Hepatocyte (in vitro differentiated cells): ENCODE measurements around the gene CXCR1. TPM values are rescaled to one million over a fixed set of nuclear protein-coding genes. Genes with fewer than 3 reads are reported as not detected.

Experiments used
- DNase-seq: peaks from one replicate; pipeline ENCODE4 v3.0.0-alpha.2; 2016; ENCODE audit warnings: low spot score
- H2AFZ ChIP-seq: fragments of 200-600 bp; sonication (generic); 2 replicates; pipeline ENCODE4 v1.6.0; 2016; ENCODE audit warnings: antibody characterized with exemption, mild to moderate bottlenecking
- H3K27ac ChIP-seq: fragments of 200-600 bp; sonication (generic); 2 replicates; pipeline ENCODE4 v1.5.1; 2016; ENCODE audit warnings: mild to moderate bottlenecking
- H3K27me3 ChIP-seq: fragments of 200-600 bp; sonication (generic); 2 replicates; pipeline ENCODE4 v1.6.1; 2016
- H3K36me3 ChIP-seq: fragments of 200-600 bp; sonication (generic); replicated peaks from 2 replicates; pipeline ENCODE4 v1.5.1; 2016; ENCODE audit warnings: low read depth; ENCODE audit not compliant: insufficient read depth
- H3K4me1 ChIP-seq: fragments of 200-600 bp; sonication (generic); 2 replicates; pipeline ENCODE4 v1.5.1; 2016; ENCODE audit warnings: mild to moderate bottlenecking, moderate library complexity; ENCODE audit not compliant: insufficient read depth
- H3K4me2 ChIP-seq: fragments of 200-600 bp; sonication (generic); 2 replicates; pipeline ENCODE4 v1.6.0; 2016
- H3K4me3 ChIP-seq: fragments of 200-600 bp; sonication (generic); 2 replicates; pipeline ENCODE4 v1.5.1; 2016; ENCODE audit warnings: mild to moderate bottlenecking
- H3K79me2 ChIP-seq: fragments of 200-600 bp; sonication (generic); 2 replicates; pipeline ENCODE4 v1.6.0; 2017; ENCODE audit warnings: mild to moderate bottlenecking
- H3K9me2 ChIP-seq: fragments of 200-600 bp; sonication (generic); replicated peaks from 2 replicates; pipeline ENCODE4 v1.6.0; 2017; ENCODE audit warnings: mild to moderate bottlenecking; ENCODE audit not compliant: insufficient read depth
- H3K9me3 ChIP-seq: fragments of 200-600 bp; sonication (generic); 2 replicates; pipeline ENCODE4 v1.5.1; 2016; ENCODE audit warnings: low read depth, mild to moderate bottlenecking
- H4K20me1 ChIP-seq: fragments of 200-600 bp; sonication (generic); 2 replicates; pipeline ENCODE4 v1.6.0; 2016; ENCODE audit warnings: mild to moderate bottlenecking; ENCODE audit not compliant: insufficient read depth, poor library complexity, severe bottlenecking
- EZH2 ChIP-seq: fragments of 200-600 bp; sonication (generic); IDR thresholded peaks from 2 replicates; pipeline ENCODE4 v1.6.1; 2016; ENCODE audit warnings: antibody characterized with exemption, mild to moderate bottlenecking, borderline replicate concordance
- EZH2phosphoT487 ChIP-seq: fragments of 200-600 bp; sonication (generic); IDR thresholded peaks from one replicate; pipeline ENCODE4 v1.6.1; 2018; ENCODE audit warnings: antibody characterized with exemption, mild to moderate bottlenecking, low read depth, moderate library complexity; ENCODE audit not compliant: unreplicated experiment, severe bottlenecking
- WGBS: methylation state at CpG from one replicate; pipeline ENCODE4 v1.1.6; 2016; ENCODE audit warnings: low lambda C conversion rate; ENCODE audit errors: missing lambda C conversion rate; 5-methylcytosine and 5-hydroxymethylcytosine counted together
- polyA plus RNA-seq: library from polyadenylated mRNA; unstranded; fragments of >200 nt; fragmentation: Nextera tagmentation; extraction: Ambion mirVana; gene quantifications from 2 replicates; pipeline ENCODE4 v1.2.1, GENCODE V29; 2016
- total RNA-seq: library from RNA; depleted of rRNA; stranded (reverse); fragments of >200 nt; gene quantifications from 2 replicates; pipeline ENCODE4 v1.2.3, GENCODE V29; 2014
- TF ChIP-seq, protein P1 (sequence below): fragments of 200-600 bp; sonication (generic); IDR thresholded peaks from 2 replicates; pipeline ENCODE4 v1.5.1; 2016; ENCODE audit warnings: antibody characterized with exemption, mild to moderate bottlenecking; ENCODE audit not compliant: poor library complexity

The CXCR1 gene
- not detected in 2 replicates for total RNA-seq
- polyA plus RNA-seq: not detected in 2 replicates

DNA sequence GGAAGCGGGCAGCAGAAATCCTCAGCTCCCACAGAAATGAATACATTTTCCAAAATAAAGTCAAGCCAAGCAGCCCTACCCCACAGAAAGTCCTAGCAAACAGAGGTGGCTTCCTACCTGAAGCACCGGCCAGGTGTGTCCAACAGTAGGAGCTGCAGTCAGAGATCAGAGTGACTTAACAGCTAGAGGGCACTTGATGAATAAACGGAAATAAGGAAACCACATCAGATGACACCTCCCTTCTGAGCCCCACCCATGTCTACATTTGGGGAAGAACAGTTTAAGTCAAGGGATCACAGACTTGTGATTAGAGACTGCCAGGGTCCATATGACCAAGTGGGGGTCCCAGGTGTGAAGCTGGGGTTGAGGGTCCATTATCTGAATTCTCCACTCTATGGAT, at the start of gene CXCR1:
Gene CXCR1 (minus strand): TSS at position 172 of the 400 bp plus-strand sequence. CDS start 1,751 bp downstream, outside the sequence.
- Histone ChIP-seq H3K27me3 (no peaks in the 10 kb centered on the region), H3K4me1 (peaks cover 12% of the 10 kb centered on the region), H3K27ac (no peak within 1 kb of the TSS), H3K4me2 (no peak within 1 kb of the TSS), H3K79me2 (no peaks in the 10 kb centered on the region), H3K36me3 (no peaks in the 10 kb centered on the region), H3K9me2 (no peaks in the 10 kb centered on the region), H3K4me3 (no peak within 1 kb of the TSS), H4K20me1 (no peaks in the 10 kb centered on the region), H3K9me3 (no peaks in the 10 kb centered on the region), H2AFZ (no peak within 1 kb of the TSS)
- TF ChIP-seq EZH2 (no peak), EZH2phosphoT487 (no peak)
- no peak for DNase-seq
- 93% methylated on average over 3 of the region's 3 CpGs for WGBS

GRCh38 chr2:218216336-218216673, 49.5 kb upstream of the CXCR1 start:
- Histone ChIP-seq H3K9me3 (no peaks in the 10 kb centered on the region), H3K4me3 (peak overlapping the region; percentile 39), H3K27ac (peak overlapping the region; percentile 99), H3K4me1 (peaks cover 26% of the 10 kb centered on the region), H3K4me2 (peak overlapping the region; percentile 75), H4K20me1 (peaks cover 31% of the 10 kb centered on the region), H2AFZ (peak overlapping the region; percentile 63), H3K9me2 (no peaks in the 10 kb centered on the region), H3K27me3 (no peaks in the 10 kb centered on the region), H3K36me3 (no peaks in the 10 kb centered on the region), H3K79me2 (peaks cover 46% of the 10 kb centered on the region)
- TF ChIP-seq, protein P1, sequence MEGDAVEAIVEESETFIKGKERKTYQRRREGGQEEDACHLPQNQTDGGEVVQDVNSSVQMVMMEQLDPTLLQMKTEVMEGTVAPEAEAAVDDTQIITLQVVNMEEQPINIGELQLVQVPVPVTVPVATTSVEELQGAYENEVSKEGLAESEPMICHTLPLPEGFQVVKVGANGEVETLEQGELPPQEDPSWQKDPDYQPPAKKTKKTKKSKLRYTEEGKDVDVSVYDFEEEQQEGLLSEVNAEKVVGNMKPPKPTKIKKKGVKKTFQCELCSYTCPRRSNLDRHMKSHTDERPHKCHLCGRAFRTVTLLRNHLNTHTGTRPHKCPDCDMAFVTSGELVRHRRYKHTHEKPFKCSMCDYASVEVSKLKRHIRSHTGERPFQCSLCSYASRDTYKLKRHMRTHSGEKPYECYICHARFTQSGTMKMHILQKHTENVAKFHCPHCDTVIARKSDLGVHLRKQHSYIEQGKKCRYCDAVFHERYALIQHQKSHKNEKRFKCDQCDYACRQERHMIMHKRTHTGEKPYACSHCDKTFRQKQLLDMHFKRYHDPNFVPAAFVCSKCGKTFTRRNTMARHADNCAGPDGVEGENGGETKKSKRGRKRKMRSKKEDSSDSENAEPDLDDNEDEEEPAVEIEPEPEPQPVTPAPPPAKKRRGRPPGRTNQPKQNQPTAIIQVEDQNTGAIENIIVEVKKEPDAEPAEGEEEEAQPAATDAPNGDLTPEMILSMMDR: no peak
- no peak for TF ChIP-seq EZH2
- no peak for TF ChIP-seq EZH2phosphoT487
- WGBS: 66% methylated on average over 9 of the region's 9 CpGs
- DNase-seq: no peak

GRCh38 chr2:218214116-218214515, 47.4 kb upstream of the CXCR1 start:
- H3K4me3 ChIP-seq: no peak overlapping the region
- no peak for DNase-seq
- H3K27ac ChIP-seq: no peak overlapping the region
- H3K4me2 ChIP-seq: no peak overlapping the region
- TF ChIP-seq, protein P1: no peak
- no peak for TF ChIP-seq EZH2
- TF ChIP-seq EZH2phosphoT487: no peak
- H3K9me2 ChIP-seq: no peaks in the 10 kb centered on the region
- H3K36me3 ChIP-seq: no peaks in the 10 kb centered on the region
- H3K79me2 ChIP-seq: peaks cover 25% of the 10 kb centered on the region
- no peak overlapping the region for H2AFZ ChIP-seq
- peaks cover 9% of the 10 kb centered on the region for H4K20me1 ChIP-seq
- H3K9me3 ChIP-seq: no peaks in the 10 kb centered on the region
- peaks cover 5% of the 10 kb centered on the region for H3K4me1 ChIP-seq
- no peaks in the 10 kb centered on the region for H3K27me3 ChIP-seq
- WGBS: 91% methylated on average over 1 of the region's 1 CpG

- DNase-seq: no peak
- H3K4me2 ChIP-seq: no peak overlapping the region
- H3K4me3 ChIP-seq: no peak overlapping the region
- no peak for TF ChIP-seq EZH2phosphoT487
- TF ChIP-seq, protein P1: no peak
- no peak for TF ChIP-seq EZH2
- H3K27me3 ChIP-seq: no peaks in the 10 kb centered on the region
- 97% methylated on average over 3 of the region's 3 CpGs for WGBS
- no peak overlapping the region for H3K27ac ChIP-seq
- no peaks in the 10 kb centered on the region for H3K9me2 ChIP-seq
- H2AFZ ChIP-seq: no peak overlapping the region
- no peaks in the 10 kb centered on the region for H3K9me3 ChIP-seq
- no peaks in the 10 kb centered on the region for H4K20me1 ChIP-seq
- no peaks in the 10 kb centered on the region for H3K79me2 ChIP-seq
- H3K4me1 ChIP-seq: no peaks in the 10 kb centered on the region
- no peaks in the 10 kb centered on the region for H3K36me3 ChIP-seq
Observed at GRCh38 chr2:218209078-218209477, 42.3 kb upstream of the CXCR1 start.
